NCI-H187 treated with DMSO at 0.1 percent for 48 hours (cell line): Measurements from ENCODE around the gene TM7SF2.
"Not testable (repeated sequence)": the region's sequence is repeated elsewhere in the genome, so short reads cannot be mapped to it uniquely, and the experiment has no call there.

ENCODE experiments used
- DNase-seq: peaks from one replicate; lab custom pipeline; 2025; lab: John Stamatoyannopoulos, UW

The TM7SF2 gene

DNA sequence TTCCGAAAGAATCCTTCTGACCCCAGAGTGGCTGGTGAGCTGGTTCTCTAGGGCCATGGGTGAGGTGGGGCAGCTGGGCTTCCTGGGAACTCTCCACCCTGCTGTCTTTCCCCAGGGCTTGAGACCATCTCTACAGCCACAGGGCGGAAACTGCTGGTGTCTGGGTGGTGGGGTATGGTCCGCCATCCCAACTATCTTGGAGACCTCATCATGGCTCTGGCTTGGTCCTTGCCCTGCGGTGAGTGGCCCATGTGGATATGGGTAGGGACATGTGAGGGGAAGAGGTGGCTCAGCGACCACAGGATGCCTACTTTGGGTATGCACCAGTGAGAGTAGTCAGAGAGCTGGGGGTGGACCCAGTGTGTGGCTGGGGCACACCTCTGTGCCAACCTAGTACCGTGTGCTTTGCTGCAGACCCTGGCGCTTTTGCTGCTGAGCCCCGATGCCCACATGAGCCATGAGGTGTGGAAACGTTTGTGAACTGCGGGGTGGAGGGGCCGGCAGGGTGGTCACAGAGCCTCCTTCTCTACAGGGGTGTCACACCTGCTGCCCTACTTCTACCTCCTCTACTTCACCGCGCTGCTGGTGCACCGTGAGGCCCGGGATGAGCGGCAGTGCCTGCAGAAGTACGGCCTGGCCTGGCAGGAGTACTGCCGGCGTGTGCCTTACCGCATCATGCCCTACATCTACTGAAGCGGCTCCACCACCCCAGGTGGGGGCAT lies 3.9 kb downstream of the TM7SF2 start:
- DNase-seq: no peak

DNA sequence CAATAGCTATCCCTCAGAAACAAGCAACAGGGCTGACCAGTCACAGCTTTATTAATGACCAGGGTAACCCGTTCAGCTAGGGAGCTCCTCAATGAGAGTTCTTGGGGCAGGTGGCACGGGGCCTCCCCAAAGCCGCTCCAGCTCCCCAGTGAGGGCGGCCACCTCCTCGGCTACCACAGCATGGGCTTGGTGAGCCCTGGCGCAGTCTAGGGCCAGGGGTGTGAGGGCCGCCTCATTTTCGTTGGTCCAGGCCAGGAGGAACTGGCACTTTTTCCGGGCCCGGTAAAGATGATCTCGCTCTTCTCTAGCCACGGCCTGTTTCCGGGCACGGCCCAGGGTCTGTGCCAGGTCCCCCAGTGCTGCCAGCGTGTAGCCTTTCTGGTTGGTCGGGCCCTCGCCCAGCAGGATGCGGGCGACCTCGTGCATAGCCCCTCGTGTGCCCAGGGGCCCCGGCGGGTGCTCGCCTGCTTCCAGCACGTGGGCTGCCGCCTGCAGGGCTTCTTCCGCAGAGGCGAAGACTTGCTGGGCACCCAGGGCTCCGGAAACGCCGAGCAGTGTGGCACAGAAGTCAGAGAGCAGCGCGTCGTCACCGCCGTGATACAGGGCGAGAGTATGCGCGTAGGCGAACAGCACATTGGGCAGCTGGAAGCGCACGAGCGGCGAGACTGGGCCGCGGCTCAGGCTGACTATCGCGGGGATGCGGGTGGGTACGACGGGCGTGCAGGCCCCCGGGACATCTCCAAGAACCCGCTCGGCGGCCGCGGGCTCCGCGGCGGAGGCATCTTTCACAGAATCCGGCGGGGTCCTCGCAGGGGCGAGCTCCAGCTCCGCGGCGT lies 4.9 kb downstream of the TM7SF2 start:
- DNase-seq: no peak

DNA sequence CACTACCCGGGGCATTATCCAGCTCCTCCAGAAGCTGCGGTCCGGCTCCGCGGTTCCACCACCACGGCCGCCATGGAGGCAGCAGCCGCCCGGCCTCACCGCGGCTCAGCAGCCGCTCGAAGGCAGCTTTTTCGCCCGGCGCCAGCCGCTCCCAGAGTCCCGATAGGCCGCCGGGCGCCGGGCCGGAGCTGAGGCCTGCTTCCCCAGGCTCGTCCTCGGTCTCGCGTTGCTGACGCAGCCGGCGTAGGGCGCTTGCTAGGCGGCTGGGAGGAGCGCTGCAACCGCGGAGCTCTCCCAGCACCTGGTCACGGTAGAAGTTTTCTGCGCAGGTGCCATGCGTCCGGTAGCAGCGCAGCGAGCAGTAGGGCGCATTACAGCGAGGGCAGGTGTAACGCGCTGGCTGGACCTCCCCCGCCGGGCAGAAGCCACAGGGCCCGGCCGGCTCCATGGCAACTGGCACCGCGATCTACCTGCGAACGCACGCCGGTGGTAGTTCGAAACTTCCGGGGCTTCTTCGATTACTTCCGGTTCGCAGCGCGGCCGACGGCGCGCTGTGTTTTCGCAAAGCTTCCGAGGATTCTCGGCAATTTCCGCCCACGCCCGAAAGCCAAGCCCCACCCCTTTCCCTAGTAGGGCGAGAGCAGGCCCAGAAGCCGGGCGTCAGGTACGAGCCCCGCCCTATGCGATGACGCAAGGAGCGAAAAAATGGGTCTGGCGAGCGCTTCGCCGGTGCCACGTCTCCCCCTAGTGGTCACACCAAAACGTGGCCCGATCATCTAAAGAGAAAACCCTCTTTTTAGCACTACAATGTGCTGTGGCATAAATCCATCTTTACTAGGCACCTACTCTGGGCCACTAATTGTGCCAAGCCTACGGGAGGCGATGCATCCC lies 5.8 kb downstream of the TM7SF2 start, which contains the start of gene ZNHIT2:
ZNHIT2 (minus strand) TSS at position 496 of the 891 bp plus-strand sequence; CDS start at position 448, 48 bp downstream.
- peak; percentile 88 for DNase-seq

DNA sequence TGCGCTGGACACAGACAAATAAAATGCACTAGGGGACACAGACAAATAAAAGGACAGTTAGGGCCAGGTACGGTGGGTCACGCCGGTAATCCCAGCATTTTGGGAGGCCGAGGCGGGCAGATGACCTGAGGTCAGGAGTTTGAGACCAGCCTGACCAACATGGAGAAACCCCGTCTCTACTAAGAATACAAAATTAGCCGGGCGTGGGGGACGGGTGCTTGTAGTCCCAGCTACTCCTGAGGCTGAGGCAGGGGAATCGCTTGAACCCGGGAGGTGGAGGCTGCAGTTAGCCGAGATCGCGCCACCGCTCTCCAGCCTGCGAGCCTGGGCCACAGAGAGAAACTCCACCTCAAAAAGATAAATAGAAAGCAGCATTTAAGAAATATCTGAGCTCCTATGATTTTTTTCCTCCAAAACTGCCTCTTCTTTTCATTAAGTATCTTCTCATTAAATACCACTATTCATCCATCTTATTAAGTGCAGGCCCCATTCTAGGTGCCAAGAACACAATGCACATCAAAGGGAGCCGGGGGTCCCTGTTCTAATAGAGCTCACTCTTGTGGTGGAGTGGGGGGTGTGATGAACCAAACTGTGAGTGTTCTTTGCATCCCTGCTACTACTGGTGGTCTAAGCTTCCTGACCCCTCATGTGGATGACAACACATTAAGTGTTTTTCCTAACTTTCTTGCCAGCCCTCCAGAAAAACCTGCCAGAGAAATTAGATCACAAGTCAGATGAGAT lies 6.6 kb downstream of the TM7SF2 start:
- no peak for DNase-seq

DNA sequence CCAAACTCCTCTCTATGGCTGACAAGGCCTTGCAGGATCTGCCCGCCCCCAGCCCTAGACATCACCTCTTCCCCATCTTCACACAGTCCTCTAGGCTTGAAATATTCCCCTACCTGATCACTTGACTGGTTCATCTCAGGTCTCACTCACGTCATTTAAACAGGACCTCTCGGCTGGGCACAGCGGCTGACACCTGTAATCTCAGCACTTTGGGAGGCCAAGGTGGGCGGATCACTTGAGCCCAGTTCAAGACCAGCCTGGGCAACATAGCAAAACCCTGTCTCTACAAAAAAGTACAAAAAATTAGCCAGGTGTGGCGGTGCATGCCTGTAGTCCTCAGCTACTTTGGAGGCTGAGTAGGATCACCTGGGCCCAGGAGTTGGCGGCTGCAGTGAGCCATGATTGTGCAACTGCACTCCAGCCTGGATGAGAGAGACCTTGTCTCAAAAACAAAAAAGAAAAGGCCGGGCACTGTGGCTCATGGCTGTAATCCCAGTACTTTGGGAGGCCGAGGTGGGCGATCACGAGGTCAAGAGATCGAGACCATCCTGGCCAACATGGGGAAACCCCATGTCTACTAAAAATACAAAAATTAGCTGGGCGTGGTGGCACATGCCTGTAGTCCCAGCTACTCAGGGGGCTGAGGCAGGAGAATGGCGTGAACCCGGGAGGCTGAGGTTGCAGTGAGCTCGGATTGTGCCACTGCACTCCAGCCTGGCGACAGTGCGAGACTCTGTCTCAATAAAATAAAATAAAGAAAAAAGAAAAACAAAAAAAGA lies 7.4 kb downstream of the TM7SF2 start:
- DNase-seq: not testable (repeated sequence)

DNA sequence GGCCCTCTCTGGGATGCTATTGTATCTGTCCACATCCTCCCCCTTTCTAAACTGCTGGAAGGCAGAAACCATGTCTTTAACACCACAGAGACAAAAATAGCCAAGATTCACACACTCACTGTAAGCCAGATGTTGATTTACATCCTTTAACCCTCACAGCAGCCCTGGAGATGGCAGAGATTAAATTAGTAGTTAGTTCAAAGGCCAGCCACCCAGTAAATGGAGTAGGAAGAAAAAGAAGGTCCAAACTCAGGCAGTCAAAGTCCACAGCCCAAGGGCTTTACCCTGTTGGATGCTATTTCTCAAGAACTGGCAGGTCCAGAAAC lies 8.0 kb downstream of the TM7SF2 start:
- no peak for DNase-seq

DNA sequence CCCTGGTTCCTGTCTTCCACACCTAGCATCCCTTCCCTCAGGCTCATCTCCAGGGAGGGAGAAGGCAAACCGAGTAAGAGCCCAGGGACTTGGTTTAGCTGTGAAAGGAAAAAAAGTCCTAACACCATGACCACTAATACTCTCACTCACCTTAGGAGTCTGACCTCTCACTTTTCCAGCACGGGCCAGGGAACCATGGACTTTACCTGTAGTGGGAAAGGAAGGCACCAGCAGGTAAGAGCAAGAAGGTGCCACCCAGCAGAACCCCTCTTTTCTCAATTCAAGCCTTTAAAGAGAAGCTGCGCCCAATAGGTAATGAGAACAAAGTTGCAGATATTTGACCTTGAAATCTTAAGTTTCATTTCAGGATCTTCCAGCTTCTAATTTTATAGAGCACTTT lies 9.2 kb downstream of the TM7SF2 start:
- DNase-seq: no peak

DNA sequence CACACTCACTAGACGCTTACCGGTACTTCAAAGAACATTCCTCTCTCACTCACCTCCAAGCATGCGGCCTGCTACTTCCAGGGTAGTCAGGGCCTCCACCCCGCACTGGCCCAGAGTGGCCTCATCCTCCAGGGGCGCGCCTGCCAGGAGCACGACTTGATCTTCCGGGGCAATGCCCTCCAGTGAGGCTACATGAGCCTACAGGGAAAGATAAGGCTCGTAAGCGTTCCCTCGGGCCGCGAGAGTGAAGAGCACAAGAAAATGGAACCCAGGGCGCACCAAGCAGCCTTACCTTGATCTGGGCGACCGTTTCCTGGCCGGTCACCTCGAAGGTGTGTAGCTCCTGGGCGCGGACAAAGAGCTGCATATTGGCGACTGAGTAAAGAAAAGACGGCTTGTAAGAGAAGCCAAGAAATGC lies 9.8 kb downstream of the TM7SF2 start:
- no peak for DNase-seq

DNA sequence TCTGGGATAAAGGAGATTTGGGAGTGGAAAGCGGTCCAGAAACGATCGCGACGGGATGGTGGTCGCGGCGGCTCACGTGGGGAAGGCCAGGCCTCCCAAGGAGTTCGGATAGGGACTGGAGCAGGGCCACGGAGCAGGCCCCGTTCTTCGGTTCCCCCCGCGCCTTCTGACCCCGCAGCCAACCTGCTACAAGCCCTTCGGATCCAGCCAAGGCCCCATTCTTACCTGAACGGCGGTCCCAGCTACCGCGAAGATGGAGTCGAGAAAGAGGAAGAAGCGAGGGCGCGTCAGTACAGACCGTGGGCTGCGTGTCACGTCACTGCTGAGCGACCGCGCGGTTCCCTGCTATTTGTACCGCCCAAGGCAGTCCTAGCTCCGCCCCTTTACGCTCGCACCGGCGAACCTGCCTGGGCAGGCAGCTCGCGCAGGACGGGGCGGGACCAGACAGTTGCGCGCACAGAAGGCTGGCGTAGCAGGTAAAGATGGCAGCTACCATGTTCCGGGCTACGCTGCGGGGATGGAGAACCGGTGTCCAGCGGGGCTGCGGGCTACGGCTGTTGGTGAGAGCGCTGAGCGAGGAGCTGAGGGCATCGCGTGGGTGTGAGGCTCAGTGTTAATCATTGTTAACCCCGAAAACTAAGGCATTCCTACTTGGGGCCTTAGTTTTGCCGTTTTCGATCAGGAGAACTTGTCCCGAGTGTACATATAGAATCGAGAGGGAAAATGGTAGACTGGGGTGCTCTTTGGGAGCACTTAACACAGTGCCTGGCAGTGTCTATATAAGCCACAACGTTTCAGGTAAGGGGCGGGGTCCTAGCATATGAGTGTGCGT lies 10.4 kb downstream of the TM7SF2 start, which contains the start of the genes FAU and MRPL49:
FAU (minus strand) TSS at position 270 of the 832 bp plus-strand sequence. CDS start 321 bp downstream, outside the sequence.
MRPL49 (plus strand) TSS at position 457 of the 832 bp plus-strand sequence; CDS start at position 483, 26 bp downstream.
- DNase-seq: peak; percentile 83

DNA sequence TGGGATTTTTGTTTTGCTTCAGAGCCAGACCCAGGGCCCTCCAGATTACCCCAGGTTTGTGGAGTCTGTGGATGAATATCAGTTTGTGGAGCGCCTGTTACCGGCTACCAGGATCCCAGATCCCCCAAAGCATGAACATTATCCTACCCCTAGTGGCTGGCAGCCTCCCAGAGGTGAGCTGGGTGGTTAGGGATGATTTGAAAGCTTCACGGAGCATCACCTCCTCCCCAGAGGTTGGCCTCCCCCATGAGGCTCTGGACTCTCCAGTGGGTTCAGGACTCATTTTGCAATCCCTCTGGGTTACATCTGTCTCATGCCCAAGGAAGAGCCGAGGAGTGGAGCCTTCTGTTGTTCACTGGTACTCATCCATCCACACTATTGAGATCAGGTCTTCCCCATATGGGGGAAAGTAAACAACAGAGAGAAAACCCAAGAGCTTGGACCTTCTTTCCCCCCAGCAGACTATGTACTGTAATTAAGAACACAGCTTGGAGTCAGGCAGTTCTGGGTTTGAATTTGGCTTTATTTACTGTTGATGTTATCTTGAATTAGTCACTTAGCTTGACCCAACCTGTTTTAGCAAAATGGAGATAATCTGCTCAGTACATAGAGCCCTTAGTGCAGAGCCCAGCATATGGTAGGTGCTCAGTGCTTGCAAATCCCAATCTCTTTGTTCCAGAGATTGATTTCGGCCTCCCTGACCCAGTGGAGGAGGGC lies 13.0 kb downstream of the TM7SF2 start:
- no peak for DNase-seq

DNA sequence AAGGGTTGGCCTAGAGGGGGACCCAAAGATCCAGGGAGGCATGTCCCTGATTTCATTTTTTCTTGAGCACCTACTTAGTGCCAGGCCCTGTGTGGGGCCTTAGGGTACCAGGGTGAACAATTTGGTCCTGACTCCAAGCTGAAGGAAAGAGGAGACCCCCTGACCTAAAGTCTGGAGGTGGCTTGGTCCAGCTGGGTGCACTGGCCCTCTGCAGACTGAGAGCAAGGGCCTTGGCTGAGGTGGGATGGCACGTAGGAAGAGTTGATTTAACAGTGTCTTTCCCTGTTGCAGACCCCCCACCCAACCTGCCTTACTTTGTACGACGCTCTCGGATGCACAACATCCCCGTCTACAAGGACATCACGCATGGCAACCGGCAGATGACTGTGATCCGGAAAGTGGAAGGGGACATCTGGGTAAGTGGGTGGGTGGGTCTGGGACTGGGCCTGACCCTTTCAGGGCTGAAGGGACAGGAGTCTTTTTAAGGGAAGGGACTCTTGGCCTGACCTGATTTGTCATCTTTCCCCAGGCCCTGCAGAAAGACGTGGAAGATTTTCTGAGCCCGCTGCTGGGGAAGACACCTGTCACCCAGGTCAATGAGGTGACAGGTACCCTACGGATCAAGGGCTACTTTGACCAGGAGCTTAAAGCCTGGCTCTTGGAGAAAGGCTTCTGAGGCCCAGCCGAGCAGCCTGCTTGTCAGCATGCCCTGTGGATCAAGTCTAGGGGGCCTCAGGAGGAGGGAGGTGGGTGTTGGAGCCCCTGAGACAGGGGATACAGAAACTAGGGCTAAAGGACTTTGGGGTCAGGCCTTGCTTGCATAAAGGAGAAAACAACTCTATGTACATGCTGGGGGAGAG lies 13.8 kb downstream of the TM7SF2 start:
- no peak for DNase-seq

DNA sequence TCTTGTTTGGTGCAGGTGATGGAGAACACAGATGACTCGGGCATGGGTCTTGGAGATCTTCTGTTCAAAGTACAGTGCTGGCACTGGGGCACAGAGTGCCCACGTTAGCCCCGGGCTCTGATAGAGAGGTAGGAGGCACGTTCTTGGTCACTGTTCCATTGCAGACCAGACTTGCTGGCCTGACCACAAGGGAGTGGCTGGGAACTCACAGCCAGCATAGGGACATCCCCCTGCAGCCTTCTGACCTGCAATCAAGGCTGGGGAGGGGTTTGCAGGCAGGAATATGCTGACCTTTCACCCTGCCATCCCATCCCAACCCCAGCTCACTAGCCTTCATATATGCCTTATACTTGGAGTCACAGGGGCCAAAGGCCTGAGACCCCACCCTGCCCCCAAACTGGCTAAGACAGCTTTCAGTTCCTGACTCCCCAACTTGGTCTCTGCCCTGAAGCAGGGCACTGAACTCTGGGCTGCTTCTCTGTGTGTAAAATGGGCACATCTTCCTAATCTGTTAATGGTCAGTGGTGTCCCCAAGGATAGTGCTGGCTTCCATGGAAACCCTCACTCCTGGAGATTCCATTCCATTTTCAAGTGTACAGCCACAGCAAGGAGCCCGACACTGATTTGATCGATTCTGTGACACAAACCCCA lies 15.1 kb downstream of the TM7SF2 start:
- DNase-seq: no peak

DNA sequence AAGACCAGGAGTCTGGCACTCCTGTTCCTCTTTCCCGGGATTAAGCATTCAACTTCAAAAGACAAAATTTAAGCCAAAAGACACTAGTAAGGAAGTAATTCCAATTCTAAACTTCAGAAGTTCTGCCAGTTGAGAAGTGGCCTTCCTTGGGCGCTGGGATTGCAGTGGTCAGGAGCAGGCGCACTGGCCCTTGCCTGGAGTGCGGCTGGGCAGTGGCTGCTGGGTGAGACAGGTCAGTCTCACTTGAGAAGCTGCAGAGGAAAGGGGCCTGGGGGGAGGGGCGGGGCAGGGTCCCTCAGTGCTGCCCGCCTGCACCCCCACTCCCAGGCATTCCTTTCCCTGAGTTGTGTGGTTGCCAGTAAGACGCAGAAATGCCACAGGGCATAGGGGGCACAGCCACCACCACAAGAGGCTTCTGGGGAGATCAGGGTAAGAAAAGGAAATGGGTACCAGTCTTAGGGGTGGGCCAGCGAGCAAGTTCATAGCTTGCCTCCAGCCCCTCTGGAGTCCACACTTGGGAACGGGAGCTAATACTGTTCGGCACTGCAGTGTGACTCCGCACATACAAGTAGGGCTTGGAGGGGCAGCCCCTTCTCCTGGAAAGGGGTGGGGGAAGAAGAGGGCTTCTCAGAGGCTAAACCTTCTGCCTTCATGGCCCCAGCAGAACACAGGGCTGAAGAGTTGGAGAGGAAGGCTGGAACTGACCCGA lies 16.0 kb downstream of the TM7SF2 start:
- DNase-seq: no peak

DNA sequence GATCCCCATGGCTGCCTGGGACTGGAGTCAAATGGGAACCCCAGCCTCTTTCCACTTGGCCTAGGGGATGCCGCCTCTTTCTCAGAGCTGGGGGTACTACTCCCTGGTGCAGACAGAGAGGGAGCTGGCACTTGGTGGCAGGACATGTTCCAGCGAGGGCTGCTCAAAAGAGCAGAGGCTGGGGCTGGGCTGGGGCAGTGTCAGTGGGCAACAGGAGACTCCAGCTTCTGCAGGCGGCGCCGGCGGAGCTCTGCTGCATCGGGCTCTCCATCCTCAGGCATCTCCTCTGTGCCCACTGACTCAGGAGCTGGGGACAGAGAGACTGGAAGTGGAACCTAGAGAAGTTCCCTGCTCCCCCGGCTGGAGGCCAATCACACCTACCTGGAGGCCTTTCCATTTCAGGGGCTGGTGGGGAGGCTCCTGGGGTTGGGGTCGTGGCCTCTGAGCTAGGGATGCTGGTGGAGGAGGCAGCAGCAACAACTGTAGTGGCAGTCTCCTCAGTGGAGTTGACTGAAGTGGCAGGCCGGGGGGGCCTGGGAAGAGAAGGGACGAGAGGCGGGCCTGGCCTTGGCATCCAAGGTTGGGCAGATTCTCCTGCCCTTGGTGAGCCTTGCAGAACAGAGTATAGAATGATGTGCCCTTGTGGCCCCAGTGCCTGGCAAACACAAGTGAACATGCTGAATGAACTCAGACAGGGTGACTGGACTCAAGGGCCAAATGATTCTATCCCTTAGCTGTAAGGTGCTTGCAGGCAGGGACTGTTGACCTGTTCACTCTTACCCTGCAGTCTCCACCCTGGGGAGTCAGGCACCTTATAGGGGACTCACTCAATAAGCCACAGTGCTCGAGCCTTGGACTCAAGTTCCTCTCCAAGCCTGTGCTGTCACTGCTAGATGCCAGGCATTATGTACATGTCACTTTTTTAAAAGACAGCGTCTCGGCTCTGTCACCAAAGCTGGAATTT lies 16.8 kb downstream of the TM7SF2 start:
- no peak for DNase-seq

DNA sequence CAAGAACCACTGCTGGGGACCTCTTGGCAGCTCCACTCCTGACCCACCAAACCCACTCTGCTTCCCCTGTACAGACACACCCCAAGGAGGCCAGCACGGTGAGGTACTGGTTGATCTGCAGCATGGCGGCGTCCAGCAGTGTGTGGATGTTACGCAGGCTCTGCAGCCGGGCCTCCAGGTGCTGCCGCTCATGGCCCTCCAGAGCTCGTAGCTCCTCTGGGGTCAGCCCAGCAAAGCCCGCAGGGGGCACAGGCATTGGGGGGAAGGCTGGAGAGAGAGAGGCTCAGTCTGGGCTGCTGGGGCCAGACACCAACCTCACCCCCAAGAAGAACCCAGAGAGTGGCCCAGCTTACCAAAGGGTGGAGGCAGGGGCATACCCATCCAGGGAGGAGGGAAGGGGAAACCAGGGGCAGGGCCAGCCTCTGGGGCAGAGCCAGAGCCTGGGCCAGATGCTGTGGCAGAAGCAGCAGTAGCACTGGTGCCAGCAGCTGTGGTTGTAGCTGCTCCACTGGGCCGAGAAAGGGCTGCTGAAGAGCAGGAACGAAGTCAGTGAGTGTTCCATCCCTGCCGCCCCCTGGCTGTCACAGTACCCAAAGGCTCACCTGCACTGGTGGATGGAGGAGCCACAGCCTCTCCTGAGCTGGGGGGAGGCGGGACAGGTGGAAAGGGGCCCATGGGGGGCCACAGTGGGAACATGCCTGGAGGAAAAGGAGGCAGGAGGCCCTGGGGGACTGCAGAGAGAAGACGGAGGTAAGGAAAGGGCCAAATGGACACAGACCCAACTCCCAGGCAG lies 18.2 kb downstream of the TM7SF2 start:
- no peak for DNase-seq
